ENCODE measurements around the gene LRAT.
"Not testable (repeated sequence)": the region's sequence is repeated elsewhere in the genome, so short reads cannot be mapped to it uniquely, and the experiment has no call there.

The LRAT gene

DNA sequence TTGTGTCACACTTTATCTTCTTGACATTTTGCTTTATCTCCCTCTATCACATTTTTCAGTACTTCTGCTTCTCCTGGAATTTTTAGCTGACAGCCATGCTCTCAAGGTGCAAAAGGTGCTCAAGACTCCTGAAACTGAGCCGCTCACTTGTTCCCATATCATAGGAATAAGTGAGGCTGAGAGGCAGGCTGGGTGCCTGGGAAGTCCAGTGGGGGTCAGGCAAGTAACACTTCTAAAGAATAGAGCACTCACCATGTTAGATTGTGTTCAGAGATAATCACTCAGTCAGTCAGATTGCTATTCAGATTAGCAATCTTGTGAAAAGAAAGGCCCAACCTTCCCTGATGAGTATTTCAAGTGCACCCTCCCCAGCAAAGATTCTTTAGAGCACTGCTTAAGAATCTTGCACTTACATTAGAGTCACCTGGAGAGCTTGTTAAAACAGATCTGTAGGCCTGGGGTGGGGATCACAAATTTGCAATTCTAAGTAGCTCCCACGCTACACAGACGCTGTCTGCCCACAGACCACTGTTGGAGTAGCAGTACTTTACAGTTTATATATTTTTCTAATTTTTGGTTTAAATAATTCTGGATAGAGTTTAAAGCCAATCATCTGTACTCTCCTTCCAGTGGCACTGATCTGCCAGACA is 23.1 kb upstream of the LRAT start:
- no peak for DNase-seq (ENCODE audit: low read depth)
- no peak overlapping the region for H3K4me3 ChIP-seq (ENCODE audit: low read depth, low read length)
- TF ChIP-seq, protein P1, sequence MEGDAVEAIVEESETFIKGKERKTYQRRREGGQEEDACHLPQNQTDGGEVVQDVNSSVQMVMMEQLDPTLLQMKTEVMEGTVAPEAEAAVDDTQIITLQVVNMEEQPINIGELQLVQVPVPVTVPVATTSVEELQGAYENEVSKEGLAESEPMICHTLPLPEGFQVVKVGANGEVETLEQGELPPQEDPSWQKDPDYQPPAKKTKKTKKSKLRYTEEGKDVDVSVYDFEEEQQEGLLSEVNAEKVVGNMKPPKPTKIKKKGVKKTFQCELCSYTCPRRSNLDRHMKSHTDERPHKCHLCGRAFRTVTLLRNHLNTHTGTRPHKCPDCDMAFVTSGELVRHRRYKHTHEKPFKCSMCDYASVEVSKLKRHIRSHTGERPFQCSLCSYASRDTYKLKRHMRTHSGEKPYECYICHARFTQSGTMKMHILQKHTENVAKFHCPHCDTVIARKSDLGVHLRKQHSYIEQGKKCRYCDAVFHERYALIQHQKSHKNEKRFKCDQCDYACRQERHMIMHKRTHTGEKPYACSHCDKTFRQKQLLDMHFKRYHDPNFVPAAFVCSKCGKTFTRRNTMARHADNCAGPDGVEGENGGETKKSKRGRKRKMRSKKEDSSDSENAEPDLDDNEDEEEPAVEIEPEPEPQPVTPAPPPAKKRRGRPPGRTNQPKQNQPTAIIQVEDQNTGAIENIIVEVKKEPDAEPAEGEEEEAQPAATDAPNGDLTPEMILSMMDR (IDR thresholded peaks at IDR 0.05; ENCODE audit: low read depth, low read length, missing control alignments), result no peak

DNA sequence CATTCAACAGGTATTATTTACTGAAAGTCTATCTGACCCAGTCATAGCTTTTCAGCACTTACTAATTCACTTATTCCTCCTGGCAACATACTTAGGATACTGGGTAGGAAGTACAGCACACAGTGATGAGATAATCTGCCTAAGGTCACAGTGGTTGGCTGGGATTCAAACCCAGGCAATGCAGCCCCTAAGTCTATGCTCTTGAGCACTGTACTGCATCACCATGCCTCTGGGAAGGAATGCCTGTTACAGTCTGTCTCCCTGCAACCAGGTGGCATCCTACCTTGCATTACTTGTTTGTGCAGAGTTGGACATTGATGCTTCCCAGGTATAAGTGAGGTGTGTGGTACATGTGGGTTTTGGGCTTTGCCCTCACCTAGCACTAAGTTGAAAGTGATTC is 21.5 kb upstream of the LRAT start:
- H3K4me3 ChIP-seq (ENCODE audit: low read depth, low read length), result no peak overlapping the region
- TF ChIP-seq, protein P1 (IDR thresholded peaks at IDR 0.05; ENCODE audit: low read depth, low read length, missing control alignments), result no peak
- DNase-seq (ENCODE audit: low read depth), result no peak

DNA sequence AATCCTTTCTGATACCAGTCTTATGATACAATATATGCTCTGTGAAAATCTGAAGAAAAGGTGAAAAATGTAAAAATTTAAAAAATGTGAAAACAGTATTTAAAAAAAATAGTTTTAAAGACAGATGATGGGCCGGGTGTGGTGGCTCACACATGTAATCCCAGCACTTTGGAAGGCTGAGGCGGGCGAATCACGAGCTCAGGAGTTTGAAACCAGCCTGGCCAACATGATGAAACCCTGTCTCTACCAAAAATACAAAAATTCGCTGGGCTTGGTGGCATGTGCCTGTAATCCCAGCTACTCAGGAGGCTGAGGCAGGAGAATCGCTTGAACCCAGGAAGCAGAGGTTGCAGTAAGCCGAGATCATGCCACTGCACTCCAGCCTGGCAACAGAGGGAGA is 20.2 kb upstream of the LRAT start:
- not testable (repeated sequence) for DNase-seq (ENCODE audit: low read depth); H3K4me3 ChIP-seq (ENCODE audit: low read depth, low read length)

DNA sequence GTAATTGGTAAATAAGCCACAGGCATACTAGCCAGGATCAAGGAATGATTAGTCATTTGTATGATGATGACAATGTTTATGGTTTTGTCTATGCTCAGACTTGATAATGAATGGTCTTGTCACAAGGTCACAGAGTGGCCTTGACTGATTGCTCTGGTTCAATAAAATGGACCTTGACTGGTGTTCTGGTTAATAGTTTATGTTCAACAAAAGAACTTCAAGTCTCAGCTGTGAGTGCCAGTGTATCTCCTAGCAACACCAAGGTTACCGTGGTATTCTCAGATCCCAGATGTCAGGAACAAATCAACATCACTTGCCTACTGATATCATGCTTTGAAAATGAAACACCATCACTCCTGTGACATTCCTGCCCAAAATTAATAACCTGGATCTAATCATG is 16.3 kb upstream of the LRAT start:
- no peak overlapping the region for H3K4me3 ChIP-seq (ENCODE audit: low read depth, low read length)
- DNase-seq (ENCODE audit: low read depth), result no peak
- TF ChIP-seq, protein P1 (IDR thresholded peaks at IDR 0.05; ENCODE audit: low read depth, low read length, missing control alignments), result no peak

DNA sequence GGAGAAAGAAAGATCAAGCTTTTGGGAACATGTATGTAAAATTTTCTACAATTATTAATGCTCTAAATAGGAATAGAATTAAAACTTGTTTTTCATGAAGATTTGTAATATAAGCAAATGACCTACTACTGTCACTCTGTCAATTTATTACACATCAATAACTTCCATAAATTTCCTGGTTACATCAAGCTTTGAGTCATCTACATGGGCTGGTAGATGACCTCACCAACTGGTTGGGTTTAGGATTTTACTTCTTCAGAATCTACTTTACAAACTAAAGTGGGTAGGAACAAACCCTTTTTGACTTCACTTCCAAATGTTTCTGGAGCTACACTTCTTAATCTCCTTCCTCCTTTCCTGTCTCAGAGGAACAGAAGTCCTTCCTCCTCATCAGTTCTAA is 12.0 kb upstream of the LRAT start:
- no peak overlapping the region for H3K4me3 ChIP-seq (ENCODE audit: low read depth, low read length)
- DNase-seq (ENCODE audit: low read depth), result no peak
- TF ChIP-seq, protein P1 (IDR thresholded peaks at IDR 0.05; ENCODE audit: low read depth, low read length, missing control alignments), result no peak

DNA sequence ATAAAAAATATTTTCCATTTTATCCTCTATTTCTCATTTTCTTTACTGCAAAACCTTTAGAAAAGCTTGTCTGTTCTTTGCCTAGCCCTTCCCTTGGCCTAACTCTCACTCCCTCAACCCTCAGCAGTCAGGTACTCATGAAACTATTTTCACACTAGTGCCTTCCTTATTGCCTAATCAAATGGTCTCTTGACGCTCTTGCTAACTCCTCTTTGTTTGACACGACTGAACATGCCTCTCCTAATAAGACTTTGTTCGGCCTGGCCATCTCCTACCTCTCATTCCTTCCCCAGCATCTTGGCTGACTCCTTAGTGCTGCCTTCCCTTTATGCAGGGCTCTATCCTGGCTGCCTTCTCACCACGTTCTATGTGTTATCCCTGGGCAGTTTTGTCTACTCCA is 11.1 kb upstream of the LRAT start:
- TF ChIP-seq, protein P1 (IDR thresholded peaks at IDR 0.05; ENCODE audit: low read depth, low read length, missing control alignments), result no peak

DNA sequence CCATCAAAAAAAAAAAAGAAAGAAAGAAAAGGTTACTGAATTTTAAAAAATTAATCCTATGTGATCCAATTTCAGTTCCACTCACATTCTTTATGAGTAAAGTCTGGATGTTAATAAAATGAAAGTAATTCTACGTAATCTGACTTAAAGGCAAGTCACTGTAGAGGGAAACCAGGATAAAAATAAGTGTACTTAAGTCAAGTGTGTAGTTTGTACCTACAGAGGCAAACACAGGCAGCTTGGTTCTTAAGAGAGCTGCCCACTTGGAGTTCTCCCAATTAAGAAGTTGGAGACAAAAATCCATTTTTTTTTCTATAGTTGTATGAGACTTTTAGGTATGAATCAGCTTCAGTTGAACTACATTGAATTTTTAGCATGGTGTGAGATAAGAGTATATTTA is 7.0 kb upstream of the LRAT start:
- DNase-seq (ENCODE audit: low read depth), result no peak
- TF ChIP-seq, protein P1 (IDR thresholded peaks at IDR 0.05; ENCODE audit: low read depth, low read length, missing control alignments), result no peak
- H3K4me3 ChIP-seq (ENCODE audit: low read depth, low read length), result no peak overlapping the region

More for the DNA sequence above, 11.1 kb upstream of the LRAT start:
- no peak overlapping the region for H3K4me3 ChIP-seq (ENCODE audit: low read depth, low read length)
- DNase-seq (ENCODE audit: low read depth), result no peak

Data from GM12864 (cell line).